ENCODE data around the gene GNA12. TPM values are rescaled to one million over a fixed set of nuclear protein-coding genes. Genes with fewer than 3 reads are reported as not detected.

Gene GNA12
- total and polyA plus RNA-seq, 2 of the 4 experiments (the other 2 are of a cell fraction) = 14.3 to 93.9 TPM

DNA sequence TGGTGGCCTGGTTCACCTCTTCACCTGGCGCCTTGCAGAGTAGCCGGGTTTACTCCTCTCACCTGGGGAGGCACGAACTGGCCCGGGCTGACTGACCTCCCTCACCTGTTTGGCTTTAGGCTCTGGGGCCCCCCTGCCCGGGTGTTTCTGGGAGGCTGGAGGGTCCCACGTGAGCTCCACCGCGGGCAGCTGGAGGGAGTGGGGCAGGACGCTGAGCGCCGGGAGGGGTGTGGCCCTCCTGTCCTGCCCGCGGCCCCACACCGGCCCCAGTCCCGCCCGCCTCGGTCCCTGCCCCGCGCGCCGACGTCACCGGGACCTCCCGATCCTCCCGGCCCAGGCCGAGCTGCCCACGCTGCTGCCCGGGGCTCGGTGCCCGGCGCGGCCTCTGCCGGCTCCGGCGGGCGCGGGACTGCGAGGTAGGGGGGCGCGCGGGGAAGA, 156.2 kb downstream of the GNA12 start, which contains the start of gene AMZ1:
AMZ1 (plus strand) TSS at position 322 of the 438 bp plus-strand sequence. CDS start 12,250 bp downstream, outside the sequence.
- in situ Hi-C loops (cut with MboI; ENCODE audit: low sequenced_read_pairs) = loop anchor here (25.0 kb wide), 1 partner anchor 474 kb away; no protein-coding TSS in a partner anchor
- H3K23ac ChIP-seq (ENCODE audit: low read depth, low read length) = no peak within 1 kb of the TSS; the same call in 1 of the 2 replicates
- no peak for TF ChIP-seq SMC3 (IDR thresholded peaks at IDR 0.05; ENCODE audit: low read depth, low read length)
- no peak for TF ChIP-seq NFE2L2 (IDR thresholded peaks at IDR 0.05; ENCODE audit: low read depth, low read length)
- TF ChIP-seq BHLHE40 (IDR thresholded peaks at IDR 0.05; ENCODE audit: low read depth, low read length) = no peak
- no peak for TF ChIP-seq POLR2A (IDR thresholded peaks at IDR 0.05; ENCODE audit: low read depth, low read length)
- TF ChIP-seq, protein P1, sequence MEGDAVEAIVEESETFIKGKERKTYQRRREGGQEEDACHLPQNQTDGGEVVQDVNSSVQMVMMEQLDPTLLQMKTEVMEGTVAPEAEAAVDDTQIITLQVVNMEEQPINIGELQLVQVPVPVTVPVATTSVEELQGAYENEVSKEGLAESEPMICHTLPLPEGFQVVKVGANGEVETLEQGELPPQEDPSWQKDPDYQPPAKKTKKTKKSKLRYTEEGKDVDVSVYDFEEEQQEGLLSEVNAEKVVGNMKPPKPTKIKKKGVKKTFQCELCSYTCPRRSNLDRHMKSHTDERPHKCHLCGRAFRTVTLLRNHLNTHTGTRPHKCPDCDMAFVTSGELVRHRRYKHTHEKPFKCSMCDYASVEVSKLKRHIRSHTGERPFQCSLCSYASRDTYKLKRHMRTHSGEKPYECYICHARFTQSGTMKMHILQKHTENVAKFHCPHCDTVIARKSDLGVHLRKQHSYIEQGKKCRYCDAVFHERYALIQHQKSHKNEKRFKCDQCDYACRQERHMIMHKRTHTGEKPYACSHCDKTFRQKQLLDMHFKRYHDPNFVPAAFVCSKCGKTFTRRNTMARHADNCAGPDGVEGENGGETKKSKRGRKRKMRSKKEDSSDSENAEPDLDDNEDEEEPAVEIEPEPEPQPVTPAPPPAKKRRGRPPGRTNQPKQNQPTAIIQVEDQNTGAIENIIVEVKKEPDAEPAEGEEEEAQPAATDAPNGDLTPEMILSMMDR (conservative IDR thresholded peaks at IDR 0.05; ENCODE audit: low read depth, low read length) = no peak
- no peak for TF ChIP-seq CHD1 (IDR thresholded peaks at IDR 0.05; ENCODE audit: low read depth, low read length)
- no peak for TF ChIP-seq RFX5 (IDR thresholded peaks at IDR 0.05; ENCODE audit: low read depth, low read length)
- TF ChIP-seq, protein P2, sequence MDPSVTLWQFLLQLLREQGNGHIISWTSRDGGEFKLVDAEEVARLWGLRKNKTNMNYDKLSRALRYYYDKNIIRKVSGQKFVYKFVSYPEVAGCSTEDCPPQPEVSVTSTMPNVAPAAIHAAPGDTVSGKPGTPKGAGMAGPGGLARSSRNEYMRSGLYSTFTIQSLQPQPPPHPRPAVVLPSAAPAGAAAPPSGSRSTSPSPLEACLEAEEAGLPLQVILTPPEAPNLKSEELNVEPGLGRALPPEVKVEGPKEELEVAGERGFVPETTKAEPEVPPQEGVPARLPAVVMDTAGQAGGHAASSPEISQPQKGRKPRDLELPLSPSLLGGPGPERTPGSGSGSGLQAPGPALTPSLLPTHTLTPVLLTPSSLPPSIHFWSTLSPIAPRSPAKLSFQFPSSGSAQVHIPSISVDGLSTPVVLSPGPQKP (IDR thresholded peaks at IDR 0.05; ENCODE audit: borderline replicate concordance, low read depth, low read length) = no peak
- no peak for TF ChIP-seq RAD21 (IDR thresholded peaks at IDR 0.05; ENCODE audit: low read length)
- no peak for TF ChIP-seq USF2 (IDR thresholded peaks at IDR 0.05; ENCODE audit: low read depth, low read length)
- TF ChIP-seq MXI1 (IDR thresholded peaks at IDR 0.05; ENCODE audit: borderline replicate concordance, low read depth, low read length) = no peak
- no peak for TF ChIP-seq MAFK (IDR thresholded peaks at IDR 0.05; ENCODE audit: low read depth, low read length)
- TF ChIP-seq RCOR1 (IDR thresholded peaks at IDR 0.05; ENCODE audit: insufficient replicate concordance, low read length) = no peak
- TF ChIP-seq CEBPB (IDR thresholded peaks at IDR 0.05; ENCODE audit: low read depth, low read length) = no peak
- TF ChIP-seq MAZ (IDR thresholded peaks at IDR 0.05; ENCODE audit: borderline replicate concordance, low read depth, low read length) = no peak; the same call in 1 of the 2 replicates
- H3K4me3 ChIP-seq (ENCODE audit: insufficient read depth, low read depth, low read length) = peak within 1 kb of the TSS; percentile 18
- H3K14ac ChIP-seq (replicated peaks; ENCODE audit: low read depth, low read length) = peak within 1 kb of the TSS; percentile 29; the same call in 1 of the 2 replicates
- H3K9ac ChIP-seq (ENCODE audit: low read depth, low read length) = no peak within 1 kb of the TSS
- peak within 1 kb of the TSS; percentile 51; the same call in 1 of the 2 replicates for H3K4ac ChIP-seq (ENCODE audit: low read depth, low read length)
- no peak within 1 kb of the TSS for H4K5ac ChIP-seq (ENCODE audit: low read depth, low read length)
- H2BK15ac ChIP-seq (ENCODE audit: low read depth, low read length) = no peak within 1 kb of the TSS; the same call in 2 of the 3 replicates
- H3K36me3 ChIP-seq (ENCODE audit: control insufficient read depth, insufficient read depth, low read length) = no peaks in the 10 kb centered on the region
- peaks cover 6% of the 10 kb centered on the region for H3K4me1 ChIP-seq (ENCODE audit: control insufficient read depth, insufficient read depth, low read length)
- ATAC-seq (ENCODE audit: low read depth) (peak; percentile 62), DNase-seq (no peak)
- dilution Hi-C loops (cut with HindIII; ENCODE audit: low sequenced_read_pairs, unreplicated experiment) = no loop called here
- H2AK5ac ChIP-seq (ENCODE audit: low read depth, low read length) = peak within 1 kb of the TSS; percentile 15
- peak within 1 kb of the TSS; percentile 21 to 55; a peak in 2 of 4 replicates for H4K8ac ChIP-seq (ENCODE audit: low read depth in 2 of 2, low read length in 2 of 2)
- H2BK20ac ChIP-seq (ENCODE audit: low read depth, low read length) = no peak within 1 kb of the TSS; the same call in none of the 2 replicates
- intact Hi-C loops (cut with micrococcal nuclease) = no loop called here
- ChIA-PET POLR2A (ENCODE audit: unreplicated experiment) (no interaction called here), CTCF (no interaction called here)
- peak within 1 kb of the TSS; percentile 80 for H2AFZ ChIP-seq (replicated peaks; ENCODE audit: low read length, poor library complexity)
- H3K9me1 ChIP-seq (ENCODE audit: insufficient read depth, low read length) = no peaks in the 10 kb centered on the region
- no peaks in the 10 kb centered on the region for H3K79me1 ChIP-seq (ENCODE audit: low read depth in 1 of 2, low read length in 2 of 2)
- BruUV-seq (replicated peaks) = no TSS peak
- peak within 1 kb of the TSS; percentile 68 for H3K4me2 ChIP-seq (ENCODE audit: low read depth, low read length)
- H3K9me3 ChIP-seq (ENCODE audit: control insufficient read depth, insufficient read depth, low read length) = peaks cover 2% of the 10 kb centered on the region; the same call in 1 of the 2 replicates
- H3K56ac ChIP-seq (ENCODE audit: extremely low read depth, insufficient read depth, low read length) = no peak within 1 kb of the TSS
- no peak within 1 kb of the TSS for H3K18ac ChIP-seq (ENCODE audit: low read depth, low read length)
- peak within 1 kb of the TSS; percentile 98 for H2AK9ac ChIP-seq (replicated peaks; ENCODE audit: low read depth, low read length, poor library complexity)
- no peak within 1 kb of the TSS for H4K91ac ChIP-seq (ENCODE audit: insufficient read depth, low read depth, low read length)
- 2% methylated on average over 6 of the region's 41 CpGs; no CpG with 5 or more reads in 1 of the 2 experiments for WGBS, 2 experiments (ENCODE audit: extremely low coverage in 2 of 2, insufficient read length in 1 of 2)
- no peak within 1 kb of the TSS; the same call in 1 of the 2 replicates for H3K27ac ChIP-seq (ENCODE audit: insufficient read depth, low read length)
- H2BK5ac ChIP-seq (ENCODE audit: low read depth, low read length, poor library complexity, severe bottlenecking) = no peak within 1 kb of the TSS
- peaks cover 9% of the 10 kb centered on the region; the same call in 1 of the 2 replicates for H3K27me3 ChIP-seq (ENCODE audit: control insufficient read depth, insufficient read depth, low read length)
- H2BK120ac ChIP-seq (ENCODE audit: low read depth, low read length) = peak within 1 kb of the TSS; percentile 19; the same call in 1 of the 2 replicates
- no peaks in the 10 kb centered on the region for H4K20me1 ChIP-seq (ENCODE audit: insufficient read depth, low read length)

Data from IMR-90 (cell line).